Measurements from ENCODE around the gene QPCTL. TPM values are rescaled to one million over a fixed set of nuclear protein-coding genes. Genes with fewer than 3 reads are reported as not detected.
A peak's percentile ranks its signal among the peaks of the same experiment; 100 is the strongest.

The QPCTL gene
- total RNA-seq, 1 experiment from 2014 or later, result 13.7 TPM

DNA sequence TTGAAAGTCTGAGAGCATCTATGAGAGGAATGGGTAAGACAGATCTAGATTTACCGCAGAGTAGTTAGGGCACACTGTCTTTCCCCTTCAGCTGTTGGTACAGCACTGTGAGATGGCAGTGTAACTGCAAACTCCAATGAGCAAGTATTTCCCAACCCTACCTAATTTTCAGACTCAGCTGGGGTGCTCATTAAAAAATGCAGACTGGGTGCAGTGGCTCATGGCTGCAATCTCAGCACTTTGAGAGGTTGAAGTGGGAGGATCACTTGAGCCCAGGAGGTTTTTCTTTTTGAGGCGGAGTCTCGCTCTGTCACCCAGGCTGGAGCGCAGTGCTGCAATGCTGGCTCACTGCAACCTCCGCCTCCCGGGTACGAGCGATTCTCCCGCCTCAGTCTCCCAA is 12.6 kb downstream of the QPCTL start:
- no peak overlapping the region for H2BK12ac ChIP-seq (ENCODE audit: insufficient read length, low read depth, low read length)
- H2BK5ac ChIP-seq (ENCODE audit: insufficient read length, low read length), result no peak overlapping the region
- no peak overlapping the region for H3K23ac ChIP-seq (ENCODE audit: insufficient read length, low read depth, low read length)
- Mint-ChIP-seq H3K27me3 (ENCODE audit: low read depth) (no peaks in the 10 kb centered on the region), H3K36me3 (ENCODE audit: insufficient read depth in 1 of 3, low read depth in 3 of 3) (peaks cover 19 to 38% (median 30%) of the 10 kb centered on the region in 3 experiments; a peak in 6 of 7 replicates), H3K27ac (peak overlapping the region in 1 of 3 experiments; percentile 58; a peak in 2 of 7 replicates), H3K9me3 (no peaks in the 10 kb centered on the region), H3K4me3 (no peak overlapping the region), H3K4me1 (no peaks in the 10 kb centered on the region)
- no peak overlapping the region for H4K91ac ChIP-seq (ENCODE audit: insufficient read length, low read depth, low read length)
- H2AFZ ChIP-seq (ENCODE audit: low read length), result no peak overlapping the region
- H3K23me2 ChIP-seq (ENCODE audit: insufficient read length, low read depth, low read length, poor library complexity, severe bottlenecking), result no peaks in the 10 kb centered on the region
- H3K9ac ChIP-seq (ENCODE audit: extremely low read depth, insufficient read length, low read length), result no peak overlapping the region
- H3K14ac ChIP-seq (ENCODE audit: insufficient read depth, low read length), result no peak overlapping the region
- no peak overlapping the region for H3K56ac ChIP-seq (ENCODE audit: insufficient read length, low read depth, low read length)
- H2BK120ac ChIP-seq (ENCODE audit: low read depth, low read length, poor library complexity, severe bottlenecking), result no peak overlapping the region
- H3K27me3 ChIP-seq (ENCODE audit: insufficient read depth, low read length), result no peaks in the 10 kb centered on the region
- no peaks in the 10 kb centered on the region for H4K20me1 ChIP-seq (ENCODE audit: control insufficient read depth, insufficient read depth, insufficient read length)
- no peak overlapping the region for H3K4me2 ChIP-seq (ENCODE audit: insufficient read depth, insufficient read length, low read length)
- no peak overlapping the region for H2BK20ac ChIP-seq (ENCODE audit: low read depth, low read length, poor library complexity, severe bottlenecking)
- H4K8ac ChIP-seq (replicated peaks; ENCODE audit: insufficient read length, low read depth, low read length), result no peak overlapping the region
- no peak overlapping the region for H4K5ac ChIP-seq (ENCODE audit: insufficient read length, low read depth, low read length)
- H3K4ac ChIP-seq (ENCODE audit: low read depth, low read length), result no peak overlapping the region
- TF ChIP-seq, protein P1, sequence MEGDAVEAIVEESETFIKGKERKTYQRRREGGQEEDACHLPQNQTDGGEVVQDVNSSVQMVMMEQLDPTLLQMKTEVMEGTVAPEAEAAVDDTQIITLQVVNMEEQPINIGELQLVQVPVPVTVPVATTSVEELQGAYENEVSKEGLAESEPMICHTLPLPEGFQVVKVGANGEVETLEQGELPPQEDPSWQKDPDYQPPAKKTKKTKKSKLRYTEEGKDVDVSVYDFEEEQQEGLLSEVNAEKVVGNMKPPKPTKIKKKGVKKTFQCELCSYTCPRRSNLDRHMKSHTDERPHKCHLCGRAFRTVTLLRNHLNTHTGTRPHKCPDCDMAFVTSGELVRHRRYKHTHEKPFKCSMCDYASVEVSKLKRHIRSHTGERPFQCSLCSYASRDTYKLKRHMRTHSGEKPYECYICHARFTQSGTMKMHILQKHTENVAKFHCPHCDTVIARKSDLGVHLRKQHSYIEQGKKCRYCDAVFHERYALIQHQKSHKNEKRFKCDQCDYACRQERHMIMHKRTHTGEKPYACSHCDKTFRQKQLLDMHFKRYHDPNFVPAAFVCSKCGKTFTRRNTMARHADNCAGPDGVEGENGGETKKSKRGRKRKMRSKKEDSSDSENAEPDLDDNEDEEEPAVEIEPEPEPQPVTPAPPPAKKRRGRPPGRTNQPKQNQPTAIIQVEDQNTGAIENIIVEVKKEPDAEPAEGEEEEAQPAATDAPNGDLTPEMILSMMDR (conservative IDR thresholded peaks at IDR 0.05), result no peak
- no CpG with 5 or more reads among the region's 9 CpGs for WGBS (ENCODE audit: extremely low coverage, insufficient read length, low lambda C conversion rate)
- no peak for DNase-seq
- H2AK5ac ChIP-seq (ENCODE audit: insufficient read length, low read length), result no peak overlapping the region
- no peak overlapping the region for H2BK15ac ChIP-seq (ENCODE audit: low read depth, low read length)
- H3K79me1 ChIP-seq (ENCODE audit: insufficient read depth, low read depth, low read length, poor library complexity, severe bottlenecking), result no peaks in the 10 kb centered on the region
- H3K27ac ChIP-seq (ENCODE audit: insufficient read length, low read depth, low read length), result no peak overlapping the region
- no peak overlapping the region for H3T11ph ChIP-seq (ENCODE audit: low read length)
- no peak overlapping the region for H3K18ac ChIP-seq (ENCODE audit: insufficient read length, low read depth, low read length)
- H3K4me1 ChIP-seq (ENCODE audit: insufficient read depth, low read length), result no peaks in the 10 kb centered on the region
- H3K9me3 ChIP-seq (ENCODE audit: control insufficient read depth, low read depth, low read length), result no peaks in the 10 kb centered on the region
- no peaks in the 10 kb centered on the region for H3K79me2 ChIP-seq (ENCODE audit: insufficient read depth, low read length)
